Thymus (tissue), 11 donors: ENCODE data around the gene ZNF609. TPM values are rescaled to one million over a fixed set of nuclear protein-coding genes. Genes with fewer than 3 reads are reported as not detected.
"Not testable (repeated sequence)": the region's sequence is repeated elsewhere in the genome, so short reads cannot be mapped to it uniquely, and the experiment has no call there.

Source experiments
- DNase-seq, 9 donors: peaks; one replicate each; pipeline ENCODE4 v3.0.0-alpha.2; 2013; ENCODE audit warnings: low spot score in 9 of 9, low read depth in 6 of 9, missing footprints in 1 of 9
- H3K27ac ChIP-seq, 2 donors: one replicate each; pipeline ENCODE4 v1.5.1; 2013; ENCODE audit warnings: control low read depth in 1 of 2, low read depth in 1 of 2, low read length in 1 of 2, mild to moderate bottlenecking in 1 of 2, moderate library complexity in 1 of 2
- H3K27me3 ChIP-seq, 2 donors: one replicate each; pipeline ENCODE4 v1.5.1; 2013; ENCODE audit warnings: low read length in 1 of 2; ENCODE audit not compliant: control insufficient read depth in 2 of 2, insufficient read depth in 1 of 2
- H3K36me3 ChIP-seq, 2 donors: one replicate each; pipeline ENCODE4 v1.5.1; 2013; ENCODE audit warnings: low read length in 1 of 2, mild to moderate bottlenecking in 1 of 2, moderate library complexity in 1 of 2; ENCODE audit not compliant: control insufficient read depth in 2 of 2, insufficient read depth in 2 of 2
- H3K4me1 ChIP-seq, 2 donors: one replicate each; pipeline ENCODE4 v1.5.1; 2013; ENCODE audit warnings: low read length in 2 of 2; ENCODE audit not compliant: control insufficient read depth in 2 of 2, insufficient read depth in 2 of 2
- H3K4me3 ChIP-seq, 2 donors: one replicate each; pipeline ENCODE4 v1.5.1; 2013; ENCODE audit warnings: low read length in 2 of 2, control low read depth in 1 of 2, mild to moderate bottlenecking in 1 of 2
- H3K9me3 ChIP-seq, 2 donors: one replicate each; pipeline ENCODE4 v1.5.1; 2013; ENCODE audit warnings: low read length in 1 of 2, mild to moderate bottlenecking in 1 of 2; ENCODE audit not compliant: control insufficient read depth in 2 of 2, insufficient read depth in 1 of 2
- WGBS: extraction: QIAGEN DNeasy Blood & Tissue Kit; methylation state at CpG from one replicate; pipeline ENCODE4 v1.1.7; 2013; 5-methylcytosine and 5-hydroxymethylcytosine counted together
- polyA plus RNA-seq: library from polyadenylated mRNA; stranded (reverse); fragments of 200-250 nt; gene quantifications from one replicate; pipeline ENCODE4 v1.2.3, GENCODE V29; 2013
- total RNA-seq: library from RNA; stranded (reverse); fragments of 120-200 nt; gene quantifications from one replicate; pipeline ENCODE4 v1.2.4, GENCODE V29; 2013
- donor health status: healthy.

Gene ZNF609
- total and polyA plus RNA-seq, 2 donors = 7.5 to 16.8 TPM

- 7% methylated on average over 7 of the region's 7 CpGs for WGBS
- Histone ChIP-seq H3K27ac (peak overlapping the region; percentile 50 to 82), H3K36me3 (peaks cover 4 to 11% of the 10 kb centered on the region in 2 donors), H3K4me1 (peaks cover 19 to 38% of the 10 kb centered on the region in 2 donors), H3K4me3 (no peak overlapping the region), H3K27me3 (no peaks in the 10 kb centered on the region), H3K9me3 (no peaks in the 10 kb centered on the region)
- peak; percentile 23 to 76 (median 42) for DNase-seq
These were observed 162.3 kb downstream of the ZNF609 start for GRCh38 chr15:64622410-64623260.

- H3K9me3 ChIP-seq = no peaks in the 10 kb centered on the region
- peaks cover 8 to 11% of the 10 kb centered on the region in 2 donors for H3K36me3 ChIP-seq
- H3K27ac ChIP-seq = peak overlapping the region in 1 of 2 donors; percentile 69
- 71% methylated on average over 2 of the region's 2 CpGs for WGBS
- DNase-seq = no peak
- H3K27me3 ChIP-seq = no peaks in the 10 kb centered on the region
- no peak overlapping the region for H3K4me3 ChIP-seq
- peaks cover 19 to 36% of the 10 kb centered on the region in 2 donors for H3K4me1 ChIP-seq
These were observed 163.1 kb downstream of the ZNF609 start for GRCh38 chr15:64623347-64623996.

GRCh38 chr15:64624242-64624641, 163.9 kb downstream of the ZNF609 start:
- Histone ChIP-seq H3K4me1 (peaks cover 19 to 29% of the 10 kb centered on the region in 2 donors), H3K9me3 (no peaks in the 10 kb centered on the region), H3K4me3 (no peak overlapping the region), H3K36me3 (peaks cover 8 to 12% of the 10 kb centered on the region in 2 donors), H3K27me3 (no peaks in the 10 kb centered on the region), H3K27ac (peak overlapping the region in 1 of 2 donors; percentile 70)
- WGBS = 66% methylated on average over 2 of the region's 2 CpGs
- DNase-seq = no peak

- H3K4me3 ChIP-seq = no peak overlapping the region
- H3K9me3 ChIP-seq = no peaks in the 10 kb centered on the region
- no peak overlapping the region for H3K27ac ChIP-seq
- peaks cover 4 to 11% of the 10 kb centered on the region in 2 donors for H3K4me1 ChIP-seq
- no peak for DNase-seq
- peaks cover 14 to 25% of the 10 kb centered on the region in 2 donors for H3K36me3 ChIP-seq
- H3K27me3 ChIP-seq = no peaks in the 10 kb centered on the region
- 100% methylated on average over 2 of the region's 2 CpGs for WGBS
These were observed 168.7 kb downstream of the ZNF609 start for GRCh38 chr15:64629063-64629462.

GRCh38 chr15:64630396-64631107, 170.2 kb downstream of the ZNF609 start:
- WGBS = 98% methylated on average over 3 of the region's 3 CpGs
- no peak overlapping the region for H3K4me3 ChIP-seq
- H3K4me1 ChIP-seq = peaks cover 8 to 23% of the 10 kb centered on the region in 2 donors
- H3K27ac ChIP-seq = no peak overlapping the region
- no peaks in the 10 kb centered on the region for H3K27me3 ChIP-seq
- no peak for DNase-seq
- no peaks in the 10 kb centered on the region for H3K9me3 ChIP-seq
- peaks cover 14 to 22% of the 10 kb centered on the region in 2 donors for H3K36me3 ChIP-seq

GRCh38 chr15:64632639-64633038, 172.3 kb downstream of the ZNF609 start:
- H3K4me1 ChIP-seq = peaks cover 8 to 29% of the 10 kb centered on the region in 2 donors
- H3K4me3 ChIP-seq, DNase-seq, H3K27me3 ChIP-seq, H3K9me3 ChIP-seq, H3K27ac ChIP-seq: not testable (repeated sequence)
- 98% methylated on average over 3 of the region's 3 CpGs for WGBS
- peaks cover 13 to 19% of the 10 kb centered on the region in 2 donors for H3K36me3 ChIP-seq

- WGBS = 96% methylated on average over 5 of the region's 5 CpGs
- Histone ChIP-seq H3K27me3 (no peaks in the 10 kb centered on the region), H3K27ac (peak overlapping the region in 1 of 2 donors; percentile 15), H3K4me3 (no peak overlapping the region), H3K36me3 (peaks cover 9 to 19% of the 10 kb centered on the region in 2 donors), H3K4me1 (peaks cover 8 to 29% of the 10 kb centered on the region in 2 donors), H3K9me3 (no peaks in the 10 kb centered on the region)
- DNase-seq = no peak
These were observed 173.0 kb downstream of the ZNF609 start for GRCh38 chr15:64633332-64633731.

GRCh38 chr15:64634027-64634426, 173.6 kb downstream of the ZNF609 start:
- Histone ChIP-seq H3K9me3 (no peaks in the 10 kb centered on the region), H3K36me3 (peaks cover 9 to 19% of the 10 kb centered on the region in 2 donors), H3K4me3 (no peak overlapping the region), H3K27me3 (no peaks in the 10 kb centered on the region), H3K4me1 (peaks cover 8 to 29% of the 10 kb centered on the region in 2 donors), H3K27ac (peak overlapping the region; percentile 31 to 64)
- 3% methylated on average over 2 of the region's 2 CpGs for WGBS
- peak in 4 of 9 donors; percentile 18 to 64 (median 32) for DNase-seq
